Endodermal cell (in vitro differentiated cells): ENCODE data around the gene VENTX. TPM values are rescaled to one million over a fixed set of nuclear protein-coding genes. Genes with fewer than 3 reads are reported as not detected.
A peak's percentile ranks its signal among the peaks of the same experiment; 100 is the strongest.

ENCODE experiments used
- DNase-seq: peaks from one replicate; pipeline ENCODE4 v3.0.0-alpha.2; 2017
- H3K27ac ChIP-seq: 2 replicates; pipeline ENCODE4 v1.5.1; 2013; ENCODE audit warnings: mild to moderate bottlenecking, low read depth, low read length, moderate library complexity
- H3K27me3 ChIP-seq: 2 replicates; pipeline ENCODE4 v1.6.1; 2013; ENCODE audit warnings: mild to moderate bottlenecking, low read length, moderate library complexity; ENCODE audit not compliant: insufficient read depth, control insufficient read depth, poor library complexity, severe bottlenecking
- H3K36me3 ChIP-seq: 2 replicates; pipeline ENCODE4 v1.7.0; 2013; ENCODE audit warnings: mild to moderate bottlenecking, low read length, moderate library complexity; ENCODE audit not compliant: control insufficient read depth, insufficient read depth
- H3K4me1 ChIP-seq: one replicate; pipeline ENCODE4 v1.7.0; 2013; ENCODE audit warnings: low read length; ENCODE audit not compliant: control insufficient read depth, insufficient read depth
- H3K4me3 ChIP-seq: 2 replicates; pipeline ENCODE4 v1.5.1; 2013; ENCODE audit warnings: mild to moderate bottlenecking, low read length, moderate library complexity
- H3K9ac ChIP-seq: 2 replicates; pipeline ENCODE4 v1.6.1; 2013; ENCODE audit warnings: mild to moderate bottlenecking, low read length, moderate library complexity; ENCODE audit not compliant: poor library complexity, severe bottlenecking; ENCODE audit errors: extremely low read depth
- H3K9me3 ChIP-seq: 2 replicates; pipeline ENCODE4 v1.6.1; 2013; ENCODE audit warnings: mild to moderate bottlenecking, low read length, moderate library complexity; ENCODE audit not compliant: control insufficient read depth
- H3K27ac Mint-ChIP-seq: 2 replicates; pipeline ENCODE4 v1.8.0; 2020; ENCODE audit warnings: mixed read lengths
- H3K27me3 Mint-ChIP-seq: 2 replicates; pipeline ENCODE4 v1.8.0; 2021; ENCODE audit warnings: mild to moderate bottlenecking, mixed read lengths; ENCODE audit not compliant: insufficient read depth
- H3K36me3 Mint-ChIP-seq: 2 replicates; pipeline ENCODE4 v1.8.0; 2020; ENCODE audit warnings: low read depth, mixed read lengths
- H3K4me1 Mint-ChIP-seq: 2 replicates; pipeline ENCODE4 v1.8.0; 2020; ENCODE audit warnings: mixed read lengths
- H3K4me3 Mint-ChIP-seq: 2 replicates; pipeline ENCODE4 v1.8.0; 2020; ENCODE audit warnings: mild to moderate bottlenecking, moderate library complexity, mixed read lengths
- H3K9me3 Mint-ChIP-seq: 2 replicates; pipeline ENCODE4 v1.8.0; 2020; ENCODE audit warnings: mild to moderate bottlenecking, mixed read lengths
- WGBS, 2 experiments: methylation state at CpG; one replicate each; pipeline versions ENCODE4 v1.1.5 to v1.1.7; 2013; ENCODE audit warnings: missing lambda C conversion rate in 2 of 2, mixed read lengths in 1 of 2; ENCODE audit not compliant: insufficient coverage in 1 of 2, insufficient read length in 1 of 2; 5-methylcytosine and 5-hydroxymethylcytosine counted together
- total RNA-seq, 2 donors: library from RNA; stranded (reverse); fragmentation: NEBNext Ultra II Directional in 1 of 2; extraction: Animal tissue kit (Norgen Biotek cat#: 25700) in 1 of 2; gene quantifications; 2 replicates in 1 of 2; 3 replicates in 1 of 2; pipeline ENCODE4 v1.2.1, GENCODE V29; 2021
- TF ChIP-seq, protein P1 (sequence below): fragments of 200-600 bp; sonication (generic); conservative IDR thresholded peaks from 2 replicates; pipeline ENCODE4 v1.5.0; 2021; ENCODE audit warnings: antibody characterized with exemption, mild to moderate bottlenecking

VENTX gene
- total RNA-seq, 2 donors from 2014 or later = 5.5 to 14.2 TPM

DNA sequence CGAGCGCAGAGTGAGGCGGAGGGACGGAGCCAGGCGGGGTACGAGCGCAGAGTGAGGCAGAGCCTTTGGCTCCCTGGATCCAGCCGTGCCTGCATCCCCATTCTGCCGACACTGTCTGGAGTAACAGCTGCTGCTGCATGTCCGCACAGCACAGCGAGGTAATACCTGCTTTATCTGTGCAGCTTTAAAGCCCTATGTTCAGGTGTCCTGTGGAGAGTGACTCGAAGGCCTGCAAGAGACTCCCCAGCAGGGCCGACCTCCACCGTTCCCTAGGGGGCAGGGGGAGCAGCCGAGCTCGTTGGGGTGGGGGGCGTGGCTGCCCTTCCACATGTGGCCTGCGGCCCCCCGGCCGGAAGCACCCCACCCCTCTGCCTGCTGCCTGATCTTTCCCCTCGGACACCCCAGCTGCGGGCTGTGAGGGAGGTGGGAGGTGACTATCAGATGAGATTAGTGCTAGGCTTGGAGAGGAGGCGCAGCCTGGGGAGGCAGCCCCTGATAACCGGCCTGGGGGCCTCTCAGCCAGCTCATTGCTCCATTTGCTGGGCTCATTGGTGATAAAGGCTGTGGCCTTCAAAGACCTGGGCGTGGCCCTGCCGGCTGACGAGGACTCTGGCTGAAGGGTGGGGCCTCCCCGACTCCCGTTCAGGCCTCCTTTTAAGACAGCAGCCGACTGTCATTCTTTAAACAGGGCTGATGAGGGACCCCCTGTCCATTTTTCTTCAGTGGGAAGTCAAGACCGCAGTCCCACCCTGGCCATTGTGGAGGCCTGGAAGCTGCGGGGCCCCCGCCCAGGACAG lies 8.0 kb downstream of the VENTX start:
- no peaks in the 10 kb centered on the region for H3K4me1 ChIP-seq
- Mint-ChIP-seq H3K9me3 (no peaks in the 10 kb centered on the region), H3K27me3 (no peaks in the 10 kb centered on the region), H3K27ac (no peak overlapping the region), H3K36me3 (peaks cover 12% of the 10 kb centered on the region), H3K4me3 (no peak overlapping the region), H3K4me1 (peaks cover 9% of the 10 kb centered on the region)
- peak; percentile 79 for DNase-seq
- no peaks in the 10 kb centered on the region for H3K36me3 ChIP-seq
- no peak overlapping the region for H3K4me3 ChIP-seq
- TF ChIP-seq, protein P1, sequence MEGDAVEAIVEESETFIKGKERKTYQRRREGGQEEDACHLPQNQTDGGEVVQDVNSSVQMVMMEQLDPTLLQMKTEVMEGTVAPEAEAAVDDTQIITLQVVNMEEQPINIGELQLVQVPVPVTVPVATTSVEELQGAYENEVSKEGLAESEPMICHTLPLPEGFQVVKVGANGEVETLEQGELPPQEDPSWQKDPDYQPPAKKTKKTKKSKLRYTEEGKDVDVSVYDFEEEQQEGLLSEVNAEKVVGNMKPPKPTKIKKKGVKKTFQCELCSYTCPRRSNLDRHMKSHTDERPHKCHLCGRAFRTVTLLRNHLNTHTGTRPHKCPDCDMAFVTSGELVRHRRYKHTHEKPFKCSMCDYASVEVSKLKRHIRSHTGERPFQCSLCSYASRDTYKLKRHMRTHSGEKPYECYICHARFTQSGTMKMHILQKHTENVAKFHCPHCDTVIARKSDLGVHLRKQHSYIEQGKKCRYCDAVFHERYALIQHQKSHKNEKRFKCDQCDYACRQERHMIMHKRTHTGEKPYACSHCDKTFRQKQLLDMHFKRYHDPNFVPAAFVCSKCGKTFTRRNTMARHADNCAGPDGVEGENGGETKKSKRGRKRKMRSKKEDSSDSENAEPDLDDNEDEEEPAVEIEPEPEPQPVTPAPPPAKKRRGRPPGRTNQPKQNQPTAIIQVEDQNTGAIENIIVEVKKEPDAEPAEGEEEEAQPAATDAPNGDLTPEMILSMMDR = no peak
- 82 to 84% methylated on average over 21 to 33 of the region's 33 CpGs for WGBS, 2 experiments
- H3K27ac ChIP-seq = no peak overlapping the region
- H3K9ac ChIP-seq = no peak overlapping the region
- H3K27me3 ChIP-seq = no peaks in the 10 kb centered on the region
- H3K9me3 ChIP-seq = no peaks in the 10 kb centered on the region

DNA sequence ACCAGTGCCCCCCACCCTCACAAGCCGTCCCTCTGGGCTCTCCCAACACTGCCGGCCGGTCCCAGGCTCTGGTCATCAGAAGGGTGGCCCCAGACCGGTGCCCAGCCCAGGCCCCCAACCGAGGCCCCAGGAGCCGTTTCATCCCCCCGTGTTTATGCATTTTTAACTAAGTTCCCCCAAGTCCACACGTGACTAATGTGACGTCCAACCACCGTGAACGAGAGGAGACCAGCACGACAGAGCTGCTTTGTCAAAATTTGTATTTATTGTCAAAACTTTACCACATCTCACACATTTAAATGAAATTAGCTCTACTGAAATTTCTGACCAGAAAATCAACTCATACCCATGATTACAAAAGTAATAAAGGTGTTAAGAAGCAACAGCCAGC lies 8.6 kb downstream of the VENTX start:
- H3K27me3 ChIP-seq = no peaks in the 10 kb centered on the region
- H3K4me3 Mint-ChIP-seq = no peak overlapping the region
- H3K36me3 Mint-ChIP-seq = peaks cover 6% of the 10 kb centered on the region
- 84 to 90% methylated on average over 6 to 12 of the region's 12 CpGs for WGBS, 2 experiments
- peaks cover 9% of the 10 kb centered on the region for H3K4me1 Mint-ChIP-seq
- no peaks in the 10 kb centered on the region for H3K36me3 ChIP-seq
- H3K4me3 ChIP-seq = no peak overlapping the region
- TF ChIP-seq, protein P1 = no peak
- H3K4me1 ChIP-seq = no peaks in the 10 kb centered on the region
- H3K27ac ChIP-seq = no peak overlapping the region
- H3K9me3 ChIP-seq = no peaks in the 10 kb centered on the region
- no peak overlapping the region for H3K9ac ChIP-seq
- no peaks in the 10 kb centered on the region for H3K27me3 Mint-ChIP-seq
- no peaks in the 10 kb centered on the region for H3K9me3 Mint-ChIP-seq
- H3K27ac Mint-ChIP-seq = no peak overlapping the region
- no peak for DNase-seq

DNA sequence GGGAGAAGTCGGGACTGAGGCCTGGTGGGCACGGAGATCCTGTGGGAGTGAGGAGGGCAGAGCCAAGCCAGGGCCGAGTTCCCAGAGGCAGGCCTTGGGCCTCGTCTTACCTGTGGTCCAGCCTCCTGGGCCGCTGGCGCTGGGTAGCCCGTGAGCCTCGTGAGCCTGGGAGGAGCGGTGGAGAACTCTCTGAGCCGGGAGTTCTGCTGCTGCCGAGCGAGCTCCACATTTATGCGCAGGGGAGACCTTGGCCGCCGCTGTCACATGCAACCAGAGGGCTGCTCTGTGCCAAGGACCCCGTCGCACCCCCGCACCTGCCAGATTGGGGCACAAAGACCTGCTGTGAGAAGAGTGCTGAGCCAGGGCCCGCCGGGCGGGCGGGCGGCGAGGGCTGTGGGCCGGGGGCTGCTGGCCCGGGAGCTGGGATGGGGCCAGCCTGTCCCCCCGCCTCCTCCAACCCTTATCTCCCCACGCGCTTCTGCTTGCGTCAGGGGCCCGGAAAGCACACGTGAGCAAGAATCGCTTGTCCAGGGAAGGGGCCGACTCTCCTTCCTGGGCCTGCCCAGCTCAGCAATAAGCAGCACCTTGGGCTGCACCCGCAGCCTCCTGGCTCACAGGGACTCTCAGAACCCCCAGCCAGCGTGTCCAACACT lies 10.2 kb downstream of the VENTX start:
- H3K36me3 Mint-ChIP-seq = no peaks in the 10 kb centered on the region
- DNase-seq = no peak
- Histone ChIP-seq H3K9me3 (no peaks in the 10 kb centered on the region), H3K4me1 (no peaks in the 10 kb centered on the region), H3K36me3 (no peaks in the 10 kb centered on the region), H3K27me3 (no peaks in the 10 kb centered on the region), H3K27ac (no peak overlapping the region), H3K4me3 (no peak overlapping the region), H3K9ac (no peak overlapping the region)
- no peaks in the 10 kb centered on the region for H3K9me3 Mint-ChIP-seq
- H3K4me3 Mint-ChIP-seq = no peak overlapping the region
- no peaks in the 10 kb centered on the region for H3K27me3 Mint-ChIP-seq
- no peak overlapping the region for H3K27ac Mint-ChIP-seq
- WGBS, 2 experiments = 89 to 93% methylated on average over 18 to 36 of the region's 36 CpGs
- peaks cover 9% of the 10 kb centered on the region for H3K4me1 Mint-ChIP-seq
- TF ChIP-seq, protein P1 = no peak
